DOHH2 (cell line): Measurements from ENCODE around the gene DHRS13.

Experiments used
- EZH2phosphoT487 ChIP-seq: fragments of 200-600 bp; sonication (generic); IDR thresholded peaks from 2 replicates; pipeline ENCODE4 v1.6.1; 2017; ENCODE audit warnings: borderline replicate concordance, mild to moderate bottlenecking, antibody characterized with exemption, low read length, moderate library complexity, mixed read lengths
- TF ChIP-seq, protein P1 (sequence below): fragments of 200-600 bp; sonication (generic); IDR thresholded peaks from one replicate; pipeline ENCODE4 v1.5.1; 2014; ENCODE audit warnings: antibody characterized with exemption, mild to moderate bottlenecking, low read depth, low read length; ENCODE audit not compliant: poor library complexity, severe bottlenecking

DNA sequence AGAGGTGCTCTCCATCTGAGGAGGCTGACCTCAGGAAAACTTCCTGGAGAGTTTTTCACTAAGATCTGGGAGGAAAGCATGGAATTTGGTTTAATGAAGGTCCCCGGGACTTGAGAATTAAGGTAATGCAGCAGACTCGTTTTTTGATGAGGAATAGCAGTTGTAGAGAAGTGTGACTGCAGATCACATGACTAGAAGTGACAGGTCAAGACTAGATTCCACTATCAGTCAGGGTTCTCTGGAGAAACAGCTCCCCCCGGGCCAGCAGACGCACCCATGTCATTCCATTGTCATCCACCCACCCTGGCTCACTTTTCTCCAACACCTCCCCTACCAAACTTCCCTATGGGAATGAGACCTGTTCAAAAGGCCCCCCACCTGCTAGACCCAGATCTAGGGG is 1.9 kb upstream of the DHRS13 start:
- TF ChIP-seq EZH2phosphoT487, result no peak
- TF ChIP-seq, protein P1, sequence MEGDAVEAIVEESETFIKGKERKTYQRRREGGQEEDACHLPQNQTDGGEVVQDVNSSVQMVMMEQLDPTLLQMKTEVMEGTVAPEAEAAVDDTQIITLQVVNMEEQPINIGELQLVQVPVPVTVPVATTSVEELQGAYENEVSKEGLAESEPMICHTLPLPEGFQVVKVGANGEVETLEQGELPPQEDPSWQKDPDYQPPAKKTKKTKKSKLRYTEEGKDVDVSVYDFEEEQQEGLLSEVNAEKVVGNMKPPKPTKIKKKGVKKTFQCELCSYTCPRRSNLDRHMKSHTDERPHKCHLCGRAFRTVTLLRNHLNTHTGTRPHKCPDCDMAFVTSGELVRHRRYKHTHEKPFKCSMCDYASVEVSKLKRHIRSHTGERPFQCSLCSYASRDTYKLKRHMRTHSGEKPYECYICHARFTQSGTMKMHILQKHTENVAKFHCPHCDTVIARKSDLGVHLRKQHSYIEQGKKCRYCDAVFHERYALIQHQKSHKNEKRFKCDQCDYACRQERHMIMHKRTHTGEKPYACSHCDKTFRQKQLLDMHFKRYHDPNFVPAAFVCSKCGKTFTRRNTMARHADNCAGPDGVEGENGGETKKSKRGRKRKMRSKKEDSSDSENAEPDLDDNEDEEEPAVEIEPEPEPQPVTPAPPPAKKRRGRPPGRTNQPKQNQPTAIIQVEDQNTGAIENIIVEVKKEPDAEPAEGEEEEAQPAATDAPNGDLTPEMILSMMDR, result no peak
